GM12874 (cell line): ENCODE measurements around the gene BPIFB2.

ENCODE experiments used
- CTCF ChIP-seq: IDR thresholded peaks from 2 replicates; pipeline ENCODE4 v1.5.1; 2011; ENCODE audit warnings: low read depth, mild to moderate bottlenecking, control low read depth, low read length, moderate library complexity; ENCODE audit not compliant: insufficient read depth

The BPIFB2 gene

GRCh38 chr20:33009214-33010132, 2.0 kb downstream of the BPIFB2 start:
- TF ChIP-seq CTCF: no peak

- TF ChIP-seq CTCF: no peak
Measured at GRCh38 chr20:33010133-33010504, 2.6 kb downstream of the BPIFB2 start.

- TF ChIP-seq CTCF: no peak
Measured at GRCh38 chr20:33010674-33011449, 3.4 kb downstream of the BPIFB2 start.

GRCh38 chr20:33012327-33013189, 5.1 kb downstream of the BPIFB2 start:
- no peak for TF ChIP-seq CTCF

GRCh38 chr20:33013701-33014326, 6.3 kb downstream of the BPIFB2 start:
- TF ChIP-seq CTCF: no peak

GRCh38 chr20:33014336-33015113, 7.0 kb downstream of the BPIFB2 start:
- TF ChIP-seq CTCF: no peak
